ENCODE results near the gene SSH2. TPM values are rescaled to one million over a fixed set of nuclear protein-coding genes. Genes with fewer than 3 reads are reported as not detected.

Gene SSH2
- total and polyA plus RNA-seq, 2 of the 13 experiments (the other 11 are each of a cell fraction or from before 2014, with no cell fraction given), result 6.0 to 6.4 TPM

DNA sequence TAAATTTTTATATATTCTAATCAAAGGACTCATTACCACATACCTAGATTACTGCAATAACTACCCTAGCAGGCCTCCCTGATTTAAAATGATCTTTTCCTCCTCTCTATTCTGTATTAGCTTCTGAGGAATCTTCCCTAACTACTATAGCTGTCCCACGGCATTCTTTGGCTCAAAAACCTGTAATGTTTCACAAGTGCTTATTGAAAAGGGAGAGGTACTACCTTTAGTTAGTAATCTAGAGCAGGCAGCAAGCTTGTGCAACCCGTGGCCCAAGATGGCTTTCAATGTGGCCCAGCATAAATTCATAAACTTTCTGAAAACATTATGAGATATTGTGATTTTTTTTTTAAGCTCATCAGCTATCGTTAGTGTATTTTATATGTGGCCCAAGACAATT lies 236.3 kb downstream of the SSH2 start:
- no peaks in the 10 kb centered on the region for H3K27me3 ChIP-seq (ENCODE audit: control insufficient read depth in 1 of 2, insufficient read depth in 2 of 2, low read length in 2 of 2)
- CTCF ChIA-PET (ENCODE audit: low intra/inter-chr PET ratio, low total read pairs), result no interaction called here
- H3K4me1 ChIP-seq (ENCODE audit: insufficient read depth, low read length), result no peaks in the 10 kb centered on the region
- DNase-seq (ENCODE audit: low spot score) (no peak), FAIRE-seq (no peak), ATAC-seq (no peak)
- H3K9me3 ChIP-seq (ENCODE audit: low read length), result no peaks in the 10 kb centered on the region
- WGBS (ENCODE audit: low lambda C conversion rate), result 97% methylated on average over 3 of the region's 3 CpGs
- no TSS peak for BruUV-seq (replicated peaks)
- 0 out of 5 replicates have a peak, but pooled peaks cover 0 to 10% of the 10 kb centered on the region in 2 experiments for H3K36me3 ChIP-seq (replicated peaks in 1 of 2; ENCODE audit: control insufficient read depth in 1 of 2, insufficient read depth in 2 of 2, low read length in 2 of 2)
- in situ Hi-C loops (cut with HindIII; ENCODE audit: extremely low pct_ligation_motif_present, low pct_unique_long_range_greater_than_20kb) (no loop called here), intact Hi-C loops (cut with micrococcal nuclease; ENCODE audit: unreplicated experiment) (no loop called here)
- no peaks in the 10 kb centered on the region for H3K79me2 ChIP-seq (ENCODE audit: insufficient read depth, low read length)
- H3K4me3 ChIP-seq (replicated peaks in 1 of 3; ENCODE audit: insufficient read depth in 1 of 3, low read depth in 2 of 3, low read length in 3 of 3), result no peak overlapping the region
- no peak overlapping the region for H3K9ac ChIP-seq (ENCODE audit: insufficient read depth, low read depth, low read length)
- H4K20me1 ChIP-seq (ENCODE audit: insufficient read depth, low read length), result no peaks in the 10 kb centered on the region
- TF ChIP-seq SNAPC2 (CRISPR knock-in tag; IDR thresholded peaks at IDR 0.05) (no peak), ZNF7 (CRISPR knock-in tag; IDR thresholded peaks at IDR 0.05) (no peak), ZNF777 (CRISPR knock-in tag; IDR thresholded peaks at IDR 0.05) (no peak), KLF15 (CRISPR knock-in tag; IDR thresholded peaks at IDR 0.05; ENCODE audit: borderline replicate concordance) (no peak), ZNF234 (CRISPR knock-in tag; conservative IDR thresholded peaks at IDR 0.05) (no peak), ZNF329 (CRISPR knock-in tag; IDR thresholded peaks at IDR 0.05; ENCODE audit: low read depth) (no peak), ZNF552 (CRISPR knock-in tag; IDR thresholded peaks at IDR 0.05; ENCODE audit: borderline replicate concordance) (no peak)
- TF ChIP-seq, protein P1, sequence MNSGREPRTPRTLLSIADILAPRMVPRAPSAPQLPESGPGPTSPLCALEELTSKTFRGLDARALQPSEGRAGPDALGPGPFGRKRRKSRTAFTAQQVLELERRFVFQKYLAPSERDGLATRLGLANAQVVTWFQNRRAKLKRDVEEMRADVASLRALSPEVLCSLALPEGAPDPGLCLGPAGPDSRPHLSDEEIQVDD (CRISPR knock-in tag; IDR thresholded peaks at IDR 0.05; ENCODE audit: borderline replicate concordance), result no peak
- TF ChIP-seq, protein P2, sequence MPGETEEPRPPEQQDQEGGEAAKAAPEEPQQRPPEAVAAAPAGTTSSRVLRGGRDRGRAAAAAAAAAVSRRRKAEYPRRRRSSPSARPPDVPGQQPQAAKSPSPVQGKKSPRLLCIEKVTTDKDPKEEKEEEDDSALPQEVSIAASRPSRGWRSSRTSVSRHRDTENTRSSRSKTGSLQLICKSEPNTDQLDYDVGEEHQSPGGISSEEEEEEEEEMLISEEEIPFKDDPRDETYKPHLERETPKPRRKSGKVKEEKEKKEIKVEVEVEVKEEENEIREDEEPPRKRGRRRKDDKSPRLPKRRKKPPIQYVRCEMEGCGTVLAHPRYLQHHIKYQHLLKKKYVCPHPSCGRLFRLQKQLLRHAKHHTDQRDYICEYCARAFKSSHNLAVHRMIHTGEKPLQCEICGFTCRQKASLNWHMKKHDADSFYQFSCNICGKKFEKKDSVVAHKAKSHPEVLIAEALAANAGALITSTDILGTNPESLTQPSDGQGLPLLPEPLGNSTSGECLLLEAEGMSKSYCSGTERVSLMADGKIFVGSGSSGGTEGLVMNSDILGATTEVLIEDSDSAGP (CRISPR knock-in tag; IDR thresholded peaks at IDR 0.05; ENCODE audit: borderline replicate concordance), result no peak
- TF ChIP-seq, protein P3, sequence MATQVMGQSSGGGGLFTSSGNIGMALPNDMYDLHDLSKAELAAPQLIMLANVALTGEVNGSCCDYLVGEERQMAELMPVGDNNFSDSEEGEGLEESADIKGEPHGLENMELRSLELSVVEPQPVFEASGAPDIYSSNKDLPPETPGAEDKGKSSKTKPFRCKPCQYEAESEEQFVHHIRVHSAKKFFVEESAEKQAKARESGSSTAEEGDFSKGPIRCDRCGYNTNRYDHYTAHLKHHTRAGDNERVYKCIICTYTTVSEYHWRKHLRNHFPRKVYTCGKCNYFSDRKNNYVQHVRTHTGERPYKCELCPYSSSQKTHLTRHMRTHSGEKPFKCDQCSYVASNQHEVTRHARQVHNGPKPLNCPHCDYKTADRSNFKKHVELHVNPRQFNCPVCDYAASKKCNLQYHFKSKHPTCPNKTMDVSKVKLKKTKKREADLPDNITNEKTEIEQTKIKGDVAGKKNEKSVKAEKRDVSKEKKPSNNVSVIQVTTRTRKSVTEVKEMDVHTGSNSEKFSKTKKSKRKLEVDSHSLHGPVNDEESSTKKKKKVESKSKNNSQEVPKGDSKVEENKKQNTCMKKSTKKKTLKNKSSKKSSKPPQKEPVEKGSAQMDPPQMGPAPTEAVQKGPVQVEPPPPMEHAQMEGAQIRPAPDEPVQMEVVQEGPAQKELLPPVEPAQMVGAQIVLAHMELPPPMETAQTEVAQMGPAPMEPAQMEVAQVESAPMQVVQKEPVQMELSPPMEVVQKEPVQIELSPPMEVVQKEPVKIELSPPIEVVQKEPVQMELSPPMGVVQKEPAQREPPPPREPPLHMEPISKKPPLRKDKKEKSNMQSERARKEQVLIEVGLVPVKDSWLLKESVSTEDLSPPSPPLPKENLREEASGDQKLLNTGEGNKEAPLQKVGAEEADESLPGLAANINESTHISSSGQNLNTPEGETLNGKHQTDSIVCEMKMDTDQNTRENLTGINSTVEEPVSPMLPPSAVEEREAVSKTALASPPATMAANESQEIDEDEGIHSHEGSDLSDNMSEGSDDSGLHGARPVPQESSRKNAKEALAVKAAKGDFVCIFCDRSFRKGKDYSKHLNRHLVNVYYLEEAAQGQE (IDR thresholded peaks at IDR 0.05; ENCODE audit: borderline replicate concordance in 1 of 2, low read depth in 1 of 2, low read length in 2 of 2), result no peak
- H3K27ac ChIP-seq (ENCODE audit: extremely low read length, insufficient read depth, low read length), result no peak overlapping the region
- no peak overlapping the region for H2AFZ ChIP-seq (ENCODE audit: low read length)
- H3K4me2 ChIP-seq (ENCODE audit: low read depth, low read length), result no peak overlapping the region
- POLR2A ChIA-PET, result no interaction called here

Data from HepG2 (cell line).